ENCODE data around the gene MED19.

Gene MED19

GRCh38 chr11:57679396-57679795 lies 32.6 kb downstream of the MED19 start:
- in situ Hi-C loops (cut with HindIII; ENCODE audit: low pct_ligation_motif_present, low sequenced_read_pairs) = no loop called here
- DNase-seq = no peak
- no peak for TF ChIP-seq CTCF (IDR thresholded peaks at IDR 0.05; ENCODE audit: low read depth, low read length, missing control alignments)
- no peak overlapping the region for H3K27ac ChIP-seq
- H3K27me3 ChIP-seq (replicated peaks) = no peaks in the 10 kb centered on the region
- peaks cover 53% of the 10 kb centered on the region for H3K36me3 ChIP-seq (replicated peaks)
- no peak overlapping the region for H3K4me3 ChIP-seq (ENCODE audit: low read depth, low read length)

- H3K36me3 ChIP-seq (replicated peaks) = peaks cover 46% of the 10 kb centered on the region
These were observed 36.7 kb downstream of the MED19 start for GRCh38 chr11:57675176-57675941.

GRCh38 chr11:57674251-57674650 lies 37.8 kb downstream of the MED19 start:
- in situ Hi-C loops (cut with HindIII; ENCODE audit: low pct_ligation_motif_present, low sequenced_read_pairs) = no loop called here
- Histone ChIP-seq H3K27me3 (replicated peaks) (no peaks in the 10 kb centered on the region), H3K4me3 (ENCODE audit: low read depth, low read length) (no peak overlapping the region), H3K36me3 (replicated peaks) (peaks cover 46% of the 10 kb centered on the region), H3K27ac (no peak overlapping the region)
- TF ChIP-seq CTCF (IDR thresholded peaks at IDR 0.05; ENCODE audit: low read depth, low read length, missing control alignments) = no peak
- DNase-seq = no peak

More at GRCh38 chr11:57675176-57675941, 36.7 kb downstream of the MED19 start:
- Histone ChIP-seq H3K4me3 (ENCODE audit: low read depth, low read length) (no peak overlapping the region), H3K27me3 (replicated peaks) (no peaks in the 10 kb centered on the region), H3K27ac (no peak overlapping the region)
- no peak for DNase-seq
- in situ Hi-C loops (cut with HindIII; ENCODE audit: low pct_ligation_motif_present, low sequenced_read_pairs) = no loop called here
- no peak for TF ChIP-seq CTCF (IDR thresholded peaks at IDR 0.05; ENCODE audit: low read depth, low read length, missing control alignments)

GRCh38 chr11:57668434-57668782 lies 43.6 kb downstream of the MED19 start:
- Histone ChIP-seq H3K27ac (peak overlapping the region; percentile 100), H3K4me3 (ENCODE audit: low read depth, low read length) (peak overlapping the region; percentile 90), H3K27me3 (replicated peaks) (no peaks in the 10 kb centered on the region), H3K36me3 (replicated peaks) (peaks cover 11% of the 10 kb centered on the region)
- TF ChIP-seq CTCF (IDR thresholded peaks at IDR 0.05; ENCODE audit: low read depth, low read length, missing control alignments) = no peak
- DNase-seq = no peak
- in situ Hi-C loops (cut with HindIII; ENCODE audit: low pct_ligation_motif_present, low sequenced_read_pairs) = no loop called here

GRCh38 chr11:57667736-57668433 lies 44.1 kb downstream of the MED19 start, which contains the start of gene ZDHHC5:
Gene ZDHHC5, plus strand, starts transcription at chr11:57668114. Its CDS starts 4,977 bp downstream, at chr11:57673091.
- H3K36me3 ChIP-seq (replicated peaks) = peaks cover 6% of the 10 kb centered on the region
- peak; percentile 33 for TF ChIP-seq CTCF (IDR thresholded peaks at IDR 0.05; ENCODE audit: low read depth, low read length, missing control alignments)
- peak within 1 kb of the TSS; percentile 90 for H3K4me3 ChIP-seq (ENCODE audit: low read depth, low read length)
- peak; percentile 99 for DNase-seq
- no peaks in the 10 kb centered on the region for H3K27me3 ChIP-seq (replicated peaks)
- H3K27ac ChIP-seq = peak within 1 kb of the TSS; percentile 100
- in situ Hi-C loops (cut with HindIII; ENCODE audit: low pct_ligation_motif_present, low sequenced_read_pairs) = no loop called here

Data from brain microvascular endothelial cell (primary cell).